GM13977 (cell line): ENCODE data around the gene ITPK1.

Experiments used
- DNase-seq: peaks from one replicate; pipeline ENCODE4 v3.0.0; 2012; ENCODE audit warnings: low spot score
- in situ Hi-C: fragments of 300-500 bp; cut with MboI; formaldehyde crosslinking; loops from one replicate; pipeline ENCODE4 v1.12.0; 2022; ENCODE audit warnings: low sequenced_read_pairs, low pct_unique_long_range_greater_than_20kb, mixed read lengths, inconsistent platforms; ENCODE audit not compliant: unreplicated experiment
- TF ChIP-seq, protein P1 (sequence below): IDR thresholded peaks from 2 replicates; pipeline ENCODE4 v1.5.1; 2012; ENCODE audit warnings: mild to moderate bottlenecking, control low read depth; ENCODE audit not compliant: insufficient read depth; ENCODE audit errors: extremely low read depth, missing control alignments

ITPK1 gene

DNA sequence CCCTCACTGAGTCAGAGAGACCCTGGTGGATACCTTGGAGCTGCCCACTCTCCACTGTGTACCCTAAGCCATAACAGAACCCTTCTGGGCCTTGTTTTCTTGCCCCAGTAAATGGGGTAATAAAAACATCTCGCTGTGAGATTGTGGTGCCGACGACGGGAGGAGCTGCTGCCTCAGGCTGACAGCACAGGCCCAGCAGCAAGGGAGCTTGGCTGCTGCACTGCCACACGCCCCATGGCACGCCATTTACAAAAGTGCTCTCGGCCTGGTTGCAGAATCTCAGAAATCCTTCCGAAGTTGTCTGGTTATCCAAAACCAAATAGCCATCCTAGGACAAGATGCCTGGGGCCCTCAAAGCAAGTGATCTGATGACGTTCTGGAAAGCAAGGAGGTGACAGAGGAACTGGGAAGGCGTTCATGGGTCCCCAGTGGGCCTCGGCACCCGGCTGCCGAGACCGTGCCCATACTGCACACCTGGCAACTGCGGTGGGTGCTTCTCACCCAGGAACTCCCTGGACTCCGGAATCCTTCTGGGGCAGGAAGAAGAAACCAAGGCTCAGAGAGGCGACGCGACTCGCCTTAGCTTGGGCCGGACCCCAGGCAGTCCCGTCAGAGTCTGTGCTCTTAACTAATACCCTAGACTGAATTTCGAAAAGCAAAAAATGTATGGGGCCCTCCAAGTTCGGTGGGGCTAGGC is 166.1 kb downstream of the ITPK1 start:
- in situ Hi-C loops: loop anchor here (10.0 kb wide), 1 partner anchor 185 kb away; no protein-coding TSS in a partner anchor
- TF ChIP-seq, protein P1, sequence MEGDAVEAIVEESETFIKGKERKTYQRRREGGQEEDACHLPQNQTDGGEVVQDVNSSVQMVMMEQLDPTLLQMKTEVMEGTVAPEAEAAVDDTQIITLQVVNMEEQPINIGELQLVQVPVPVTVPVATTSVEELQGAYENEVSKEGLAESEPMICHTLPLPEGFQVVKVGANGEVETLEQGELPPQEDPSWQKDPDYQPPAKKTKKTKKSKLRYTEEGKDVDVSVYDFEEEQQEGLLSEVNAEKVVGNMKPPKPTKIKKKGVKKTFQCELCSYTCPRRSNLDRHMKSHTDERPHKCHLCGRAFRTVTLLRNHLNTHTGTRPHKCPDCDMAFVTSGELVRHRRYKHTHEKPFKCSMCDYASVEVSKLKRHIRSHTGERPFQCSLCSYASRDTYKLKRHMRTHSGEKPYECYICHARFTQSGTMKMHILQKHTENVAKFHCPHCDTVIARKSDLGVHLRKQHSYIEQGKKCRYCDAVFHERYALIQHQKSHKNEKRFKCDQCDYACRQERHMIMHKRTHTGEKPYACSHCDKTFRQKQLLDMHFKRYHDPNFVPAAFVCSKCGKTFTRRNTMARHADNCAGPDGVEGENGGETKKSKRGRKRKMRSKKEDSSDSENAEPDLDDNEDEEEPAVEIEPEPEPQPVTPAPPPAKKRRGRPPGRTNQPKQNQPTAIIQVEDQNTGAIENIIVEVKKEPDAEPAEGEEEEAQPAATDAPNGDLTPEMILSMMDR: no peak
- no peak for DNase-seq

DNA sequence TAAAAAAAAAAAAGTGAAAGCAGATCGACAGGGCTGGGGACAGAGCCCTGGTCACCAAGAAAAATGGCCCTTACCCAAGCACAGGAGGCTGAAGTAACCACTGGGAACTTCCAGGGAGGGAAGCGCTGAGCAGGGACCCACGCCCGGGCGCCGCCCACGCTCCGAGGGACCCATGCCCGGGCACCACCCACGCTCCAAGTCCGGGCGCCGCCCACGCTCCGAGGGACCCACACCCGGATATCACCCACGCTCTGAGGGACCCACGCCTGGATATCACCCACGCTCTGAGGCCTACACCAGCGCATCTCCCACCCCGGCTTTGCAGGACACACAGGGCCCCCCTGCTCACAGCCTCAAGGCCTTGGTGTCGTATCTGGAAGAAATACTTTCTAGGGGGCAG is 167.1 kb downstream of the ITPK1 start:
- no peak for DNase-seq
- TF ChIP-seq, protein P1: no peak
- in situ Hi-C loops: no loop called here

DNA sequence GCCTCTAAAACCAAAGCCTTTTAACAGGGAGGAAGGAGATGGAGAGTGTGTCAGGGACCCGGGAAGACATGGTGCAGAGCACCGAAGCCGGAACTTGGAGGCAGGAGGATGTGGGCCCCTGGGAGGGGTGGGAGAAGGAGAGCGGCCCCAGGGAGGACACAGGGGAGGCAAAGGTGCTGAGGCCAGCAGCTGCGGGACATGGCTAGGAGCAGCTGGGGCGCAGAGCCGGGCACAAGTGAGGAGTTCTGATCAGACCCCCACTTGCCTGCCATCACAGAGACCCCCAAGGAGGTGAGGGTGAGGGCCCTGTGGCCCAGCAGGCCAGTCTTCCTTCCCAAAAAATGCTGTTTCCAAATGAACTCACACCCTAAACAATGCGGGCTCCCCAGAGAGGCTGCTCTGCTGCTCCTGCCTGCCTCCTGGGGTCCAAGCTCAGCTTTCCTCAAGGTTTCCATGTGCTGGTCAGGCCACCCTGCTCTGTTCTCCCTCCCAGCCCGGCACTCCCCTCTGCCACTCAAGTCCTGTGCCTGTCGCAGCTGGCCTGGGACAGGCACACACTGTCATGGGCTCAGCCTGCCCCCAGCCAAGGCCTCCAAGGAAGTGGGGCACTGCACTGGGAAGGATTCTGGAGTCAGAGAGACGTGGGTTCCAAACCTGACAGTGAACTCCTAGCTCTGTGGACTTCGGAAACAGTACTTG is 168.7 kb downstream of the ITPK1 start:
- TF ChIP-seq, protein P1: no peak
- in situ Hi-C loops: no loop called here
- no peak for DNase-seq

DNA sequence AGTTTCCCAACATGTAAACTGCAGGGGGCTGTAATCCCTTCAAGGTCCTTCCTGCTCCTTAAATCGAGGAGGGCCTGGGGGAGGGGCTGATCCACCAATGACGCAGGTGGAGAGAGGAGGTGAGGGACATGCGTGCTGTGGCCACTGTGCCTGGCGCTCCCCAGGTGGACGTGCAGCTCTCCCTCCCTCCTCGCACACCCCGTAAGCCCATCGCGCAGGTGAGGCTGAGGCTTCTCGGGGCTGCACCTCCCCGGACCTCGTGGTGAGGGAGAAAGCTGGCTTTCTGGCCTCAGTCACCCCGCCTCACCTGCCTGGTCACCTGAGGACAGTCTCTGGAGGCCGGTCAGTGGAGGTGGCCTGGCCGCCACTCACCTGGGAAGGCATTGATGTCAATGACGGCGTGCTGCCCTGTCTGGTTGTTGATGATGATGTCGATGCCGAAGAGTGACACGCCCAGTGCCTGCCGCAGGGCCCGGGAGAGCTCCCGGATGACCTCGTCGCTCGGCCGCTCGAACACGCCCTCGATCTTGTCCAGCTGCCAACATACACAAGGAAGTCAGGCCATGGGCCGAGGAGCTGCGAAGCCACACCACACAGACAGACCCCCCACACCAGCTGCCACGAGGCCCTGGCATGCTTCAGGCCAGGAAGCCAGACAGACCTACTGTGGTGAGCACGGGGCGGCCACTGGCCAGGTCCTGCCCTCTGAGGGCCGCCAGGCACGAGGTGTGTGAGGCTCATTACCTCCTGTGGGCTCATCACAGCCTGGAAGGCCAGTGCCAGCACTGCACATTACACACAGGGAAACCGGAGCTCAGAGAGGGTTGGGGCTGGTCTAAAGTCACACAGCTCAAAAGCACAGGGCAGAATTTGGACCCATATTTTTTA is 169.5 kb downstream of the ITPK1 start:
- DNase-seq: no peak
- TF ChIP-seq, protein P1: no peak
- in situ Hi-C loops: no loop called here

DNA sequence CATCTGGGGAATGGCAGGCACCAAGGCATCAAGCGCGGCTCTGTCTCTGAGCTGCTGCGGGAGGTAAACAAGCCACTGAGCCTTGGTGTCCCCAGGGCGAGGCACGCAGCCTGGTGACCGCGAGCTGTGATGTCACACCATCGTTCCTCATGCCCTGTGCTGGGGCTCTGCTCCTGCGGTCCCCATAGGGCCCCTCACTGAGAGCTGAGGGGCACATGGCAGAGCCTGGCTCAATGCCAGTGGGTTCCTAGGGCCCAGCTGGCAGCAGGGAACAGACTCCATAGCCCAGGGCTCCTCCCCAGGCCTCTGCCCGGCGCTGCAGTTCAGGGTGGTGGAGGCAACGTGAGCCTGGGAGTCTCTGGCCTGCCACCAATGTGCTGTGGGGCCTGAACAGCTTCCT is 170.2 kb downstream of the ITPK1 start:
- no peak for DNase-seq
- TF ChIP-seq, protein P1: no peak
- in situ Hi-C loops: no loop called here

DNA sequence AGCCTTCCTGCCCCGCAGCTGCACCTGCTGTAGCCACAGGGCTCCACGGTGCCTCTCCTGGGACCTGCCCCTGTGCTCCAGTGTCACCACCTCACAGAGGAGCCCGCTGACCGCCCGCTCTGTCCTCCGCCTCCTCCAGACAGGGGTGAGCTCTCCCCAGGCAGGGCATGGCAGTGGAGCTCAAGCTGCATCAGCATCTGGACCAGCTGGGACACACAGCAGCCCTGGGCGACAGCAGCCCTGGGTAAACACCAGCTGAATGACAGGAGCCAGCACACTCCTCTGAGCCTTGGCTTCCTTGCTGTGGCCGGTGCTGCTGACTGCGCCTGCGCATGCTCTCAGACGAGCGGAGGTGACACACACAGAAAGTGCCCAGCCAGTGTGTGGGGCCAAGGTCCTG is 170.7 kb downstream of the ITPK1 start:
- TF ChIP-seq, protein P1: no peak
- in situ Hi-C loops: no loop called here
- no peak for DNase-seq
